DMS79 (cell line): Measurements from ENCODE around the gene CAMTA1.

Experiments
- DNase-seq: peaks from one replicate; lab custom pipeline; 2025; lab: John Stamatoyannopoulos, UW

Gene CAMTA1

DNA sequence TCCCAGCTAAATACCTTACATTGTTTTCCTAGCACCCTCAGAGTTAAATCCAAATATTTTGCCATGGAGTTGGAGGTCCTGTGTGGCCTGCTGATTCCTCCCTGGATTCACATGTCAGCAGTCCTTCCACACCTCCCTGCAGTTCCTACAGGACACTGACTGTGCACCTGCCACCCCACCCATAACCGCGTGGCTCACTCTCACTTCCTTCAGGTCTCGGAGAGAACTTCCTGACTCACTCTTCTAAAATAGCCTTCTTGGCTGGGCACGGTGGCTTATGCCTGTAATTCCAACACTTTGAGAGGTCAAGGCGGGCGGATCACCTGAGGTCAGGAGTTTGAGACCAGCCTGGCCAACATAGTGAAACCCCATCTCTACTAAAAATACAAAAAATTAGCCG, 8.4 kb upstream of the CAMTA1 start:
- DNase-seq, result no peak

DNA sequence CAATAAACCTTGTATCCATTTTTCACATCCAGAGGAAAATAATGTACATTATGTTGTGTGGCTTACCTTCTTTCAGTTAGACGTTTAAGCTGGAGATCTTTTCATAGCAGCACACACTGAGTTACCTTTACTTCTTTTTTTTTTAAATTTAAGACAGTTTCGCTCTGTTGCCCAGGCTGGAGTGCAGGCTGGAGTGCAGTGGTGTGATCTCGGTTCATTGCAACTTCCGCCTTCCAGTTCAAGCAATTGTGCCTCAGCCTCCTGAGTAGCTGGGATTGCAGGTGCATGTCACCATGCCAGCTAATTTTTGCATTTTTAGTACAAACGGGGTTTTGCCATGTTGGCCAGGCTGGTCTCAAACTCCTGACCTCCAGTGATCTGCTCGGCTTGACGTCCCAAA, 7.4 kb upstream of the CAMTA1 start:
- no peak for DNase-seq

DNA sequence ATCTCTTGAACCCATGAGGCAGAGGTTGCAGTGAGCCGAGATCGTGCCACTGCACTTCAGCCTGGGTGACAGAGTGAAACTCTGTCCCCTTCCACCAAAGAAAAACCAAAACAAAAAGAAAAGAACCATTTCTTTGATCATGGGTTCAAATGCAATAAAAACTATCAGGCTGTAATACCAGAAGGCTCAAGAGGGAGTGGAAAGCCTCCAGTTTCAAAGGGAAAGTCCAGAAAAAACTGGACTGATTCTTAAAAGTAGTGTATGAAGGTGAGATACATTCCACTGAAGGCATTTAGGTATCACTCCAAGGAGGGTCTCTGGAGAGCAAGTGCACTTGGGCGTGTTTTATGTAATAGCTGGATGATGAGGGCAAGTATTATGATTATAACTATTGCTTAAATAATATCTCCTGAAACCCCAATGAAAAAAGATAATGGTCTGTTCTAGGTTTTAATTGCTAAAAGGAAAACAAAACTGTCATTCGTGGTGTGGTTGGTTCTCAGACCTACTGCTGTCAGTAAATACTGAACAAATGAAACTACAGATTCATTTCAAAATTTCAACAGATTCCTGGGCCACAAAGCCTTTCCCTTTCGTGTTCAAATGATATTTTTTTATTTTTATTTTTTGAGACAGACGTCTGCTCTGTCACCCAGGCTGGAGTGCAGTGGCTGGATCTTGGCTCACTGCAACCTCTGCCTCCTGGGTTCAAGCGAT, 6.0 kb upstream of the CAMTA1 start:
- DNase-seq, result no peak

- no peak for DNase-seq
Measured at GRCh38 chr1:6782151-6782550, 3.1 kb upstream of the CAMTA1 start.

DNA sequence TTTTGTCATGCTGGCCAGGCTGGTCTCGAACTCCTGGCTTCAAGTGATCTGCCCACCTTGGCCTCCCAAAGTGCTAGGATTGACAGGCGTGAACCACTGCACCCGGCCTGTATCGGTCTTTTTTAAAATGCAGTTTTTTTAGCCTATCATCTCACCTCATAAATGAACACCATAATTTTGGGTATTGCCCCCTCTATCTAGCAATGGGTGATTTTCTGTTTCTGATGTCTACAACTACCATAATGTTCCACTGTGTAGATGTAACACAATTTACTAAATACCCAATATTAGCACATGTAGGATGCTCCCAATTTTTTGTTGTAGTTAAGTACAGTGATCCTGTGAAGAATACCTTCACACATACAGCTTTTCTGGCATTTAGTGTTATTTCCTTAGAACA, 2.0 kb upstream of the CAMTA1 start:
- no peak for DNase-seq

DNA sequence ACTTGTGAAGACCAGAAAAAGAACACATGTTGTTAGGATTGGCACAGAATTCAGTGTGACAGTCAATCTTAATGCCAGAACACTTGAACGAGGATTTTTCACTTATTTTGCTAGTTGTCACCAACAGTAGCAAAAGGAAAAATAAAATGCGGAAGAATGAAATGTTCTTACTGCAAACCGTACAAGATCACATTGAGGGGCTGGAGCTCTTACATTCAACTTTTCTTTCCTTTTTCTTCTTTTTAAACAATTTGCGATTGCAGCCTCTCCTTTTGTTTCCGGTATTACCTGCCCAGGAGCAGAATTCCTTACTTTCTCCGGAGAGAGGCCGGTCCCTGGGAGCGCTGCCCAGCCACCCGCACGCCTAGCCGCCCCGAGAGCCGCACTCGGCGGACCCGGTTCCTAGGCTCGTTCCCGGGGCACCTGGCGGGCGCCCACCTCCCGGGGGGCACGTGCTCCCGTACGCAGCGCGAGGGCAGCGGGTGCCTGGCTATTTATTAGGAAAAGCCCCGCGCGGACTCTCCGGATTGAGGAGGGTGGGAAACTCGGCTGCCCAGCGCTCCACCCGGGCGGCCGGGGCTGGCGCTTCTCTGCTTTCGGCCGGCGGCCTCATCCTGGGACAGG, 1.2 kb upstream of the CAMTA1 start:
- no peak for DNase-seq

- DNase-seq, result peak; percentile 100
Measured at GRCh38 chr1:6784560-6785317, 515 bp upstream of the CAMTA1 start.

DNA sequence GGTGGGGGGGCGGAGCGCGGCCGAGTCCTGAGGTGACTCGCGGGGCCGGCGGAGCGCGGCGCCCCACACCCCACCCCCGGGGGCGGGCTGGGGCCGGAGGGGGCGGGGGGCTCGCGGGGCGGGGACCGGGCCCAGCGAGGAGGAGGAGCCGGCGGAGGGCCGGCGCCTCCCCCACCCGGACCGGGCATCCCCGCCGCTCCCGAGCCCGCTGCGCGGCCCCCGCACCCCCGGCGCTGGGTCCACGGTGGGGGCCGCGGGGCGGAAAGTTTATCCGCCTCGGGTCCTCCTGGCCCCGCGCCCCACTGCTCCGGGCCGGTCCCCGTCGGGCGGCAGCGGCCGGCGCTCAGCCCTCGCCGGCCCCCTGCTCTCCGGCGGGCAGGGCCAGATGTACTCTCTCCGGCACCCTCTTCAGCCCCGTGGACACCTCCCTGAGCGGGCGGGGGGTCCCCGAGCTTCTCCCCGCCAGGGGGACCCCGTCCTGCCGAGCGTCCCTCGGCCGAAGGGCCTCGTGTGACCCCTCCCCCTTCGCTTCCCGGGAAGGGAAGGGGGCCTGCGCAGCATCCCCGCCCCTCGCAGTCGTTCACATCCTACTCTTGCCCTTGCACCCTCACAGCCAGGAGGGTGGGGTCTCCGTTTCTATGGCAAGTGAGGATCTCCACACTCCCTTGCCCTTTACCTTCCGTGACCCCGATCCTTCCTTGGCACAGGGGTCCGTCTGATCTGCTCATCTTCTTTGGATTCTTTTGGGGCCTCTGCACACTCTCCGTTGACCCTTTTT, 663 bp downstream of the CAMTA1 start:
- DNase-seq, result no peak

GRCh38 chr1:6788946-6789345, 3.7 kb downstream of the CAMTA1 start:
- no peak for DNase-seq

DNA sequence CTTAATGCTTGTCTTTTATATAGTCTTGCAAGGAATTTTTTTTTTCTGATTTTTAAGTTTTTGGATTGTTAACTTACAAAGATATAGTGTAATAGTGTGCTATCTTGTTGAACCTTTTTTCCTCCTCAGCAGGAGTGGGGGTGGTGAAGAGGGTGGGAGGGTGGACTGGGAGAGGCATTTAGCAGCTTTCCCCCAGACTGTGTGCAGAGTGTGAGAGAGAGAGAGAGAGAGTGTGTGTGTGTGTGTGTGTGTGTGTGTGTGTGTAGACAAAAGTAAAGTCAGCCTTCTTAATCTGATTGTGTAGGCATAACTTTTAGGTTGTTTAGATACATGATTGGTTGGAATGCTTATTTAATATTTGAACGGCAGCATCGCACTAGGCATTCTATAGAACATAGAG, 4.9 kb downstream of the CAMTA1 start:
- no peak for DNase-seq

- peak; percentile 31 for DNase-seq
Measured at GRCh38 chr1:6794164-6794563, 8.9 kb downstream of the CAMTA1 start.

GRCh38 chr1:6795203-6795602, 9.9 kb downstream of the CAMTA1 start:
- no peak for DNase-seq

GRCh38 chr1:6795661-6796060, 10.4 kb downstream of the CAMTA1 start:
- no peak for DNase-seq

- DNase-seq, result no peak
Measured at GRCh38 chr1:6796095-6796494, 10.8 kb downstream of the CAMTA1 start.

- no peak for DNase-seq
Measured at GRCh38 chr1:6799499-6799898, 14.2 kb downstream of the CAMTA1 start.

DNA sequence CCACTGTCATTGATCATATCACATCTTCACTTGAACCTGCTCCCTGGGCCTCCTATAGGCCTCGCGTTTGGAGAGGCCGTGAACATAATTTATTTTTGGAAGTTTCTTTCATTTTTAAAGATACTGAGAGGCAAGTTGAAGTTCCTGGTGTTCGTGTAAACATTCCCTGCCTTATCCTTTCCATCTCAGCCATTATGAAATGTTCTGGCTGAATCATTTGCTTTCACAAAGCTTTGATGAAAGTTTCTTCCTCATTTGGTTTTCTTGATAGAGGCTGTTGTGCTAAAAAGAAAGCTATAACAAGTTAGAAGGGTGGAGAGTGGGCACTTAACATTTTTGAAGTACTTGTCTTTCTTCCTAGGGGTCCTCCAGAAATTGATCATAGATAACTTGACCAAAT, 15.5 kb downstream of the CAMTA1 start:
- DNase-seq, result no peak

DNA sequence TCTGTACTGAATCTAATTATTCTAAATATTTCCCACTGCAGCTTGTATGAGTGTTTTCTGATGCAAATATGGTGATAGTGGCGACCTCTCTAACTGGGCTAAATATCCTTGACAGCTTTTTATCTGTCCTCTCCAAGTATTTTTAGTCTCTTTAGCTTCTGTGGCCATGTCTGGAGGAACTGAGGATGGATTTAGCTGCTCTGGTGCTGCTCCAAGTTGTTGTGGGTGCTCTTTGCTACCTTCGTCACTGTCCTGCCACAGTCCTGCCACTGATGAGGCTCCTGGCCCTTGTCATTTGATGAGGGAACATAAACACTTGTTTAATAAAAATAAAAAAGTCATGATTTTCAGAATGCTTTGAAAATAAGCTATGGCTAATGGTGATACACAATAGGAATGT, 15.9 kb downstream of the CAMTA1 start:
- no peak for DNase-seq

GRCh38 chr1:6801966-6802365, 16.7 kb downstream of the CAMTA1 start:
- no peak for DNase-seq

DNA sequence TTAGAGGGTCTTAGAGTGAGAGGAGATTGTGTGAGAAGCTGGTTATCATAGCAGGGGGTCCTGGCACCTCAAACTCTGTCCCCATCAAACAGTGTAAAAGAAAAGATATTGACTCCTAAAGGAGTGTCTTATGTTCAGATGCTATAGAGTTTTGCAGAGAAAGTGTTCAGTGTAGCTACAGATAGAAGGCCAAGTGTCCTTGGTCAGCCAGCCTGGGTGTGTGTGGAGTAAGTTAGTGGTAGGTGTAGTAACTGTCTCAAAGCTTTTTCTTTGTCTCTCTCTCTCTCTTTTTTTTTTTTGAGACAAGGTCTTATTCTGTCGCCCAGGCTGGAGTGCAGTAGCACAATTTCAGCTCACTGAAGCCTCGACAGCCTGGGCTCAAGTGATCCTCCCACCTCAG, 17.2 kb downstream of the CAMTA1 start:
- DNase-seq, result no peak

DNA sequence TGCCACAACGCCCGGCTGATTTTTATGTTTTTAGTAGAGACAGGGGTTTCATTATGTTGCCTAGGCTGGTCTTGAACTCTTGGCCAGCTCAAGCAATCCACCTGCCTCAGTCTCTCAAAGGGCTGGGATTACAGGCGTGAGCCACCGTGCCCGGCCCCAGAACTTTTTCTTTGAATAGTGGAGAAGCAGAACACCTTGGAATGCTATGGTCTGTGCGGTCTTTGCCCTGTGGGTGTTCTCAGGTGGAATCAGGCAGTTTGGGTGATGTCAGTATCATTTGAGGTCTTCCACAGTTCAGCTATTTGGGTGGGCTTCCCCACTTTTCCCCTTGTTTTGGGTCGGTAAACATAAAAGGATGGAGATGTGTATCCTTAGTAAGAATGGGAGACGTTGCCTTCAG, 17.6 kb downstream of the CAMTA1 start:
- no peak for DNase-seq

DNA sequence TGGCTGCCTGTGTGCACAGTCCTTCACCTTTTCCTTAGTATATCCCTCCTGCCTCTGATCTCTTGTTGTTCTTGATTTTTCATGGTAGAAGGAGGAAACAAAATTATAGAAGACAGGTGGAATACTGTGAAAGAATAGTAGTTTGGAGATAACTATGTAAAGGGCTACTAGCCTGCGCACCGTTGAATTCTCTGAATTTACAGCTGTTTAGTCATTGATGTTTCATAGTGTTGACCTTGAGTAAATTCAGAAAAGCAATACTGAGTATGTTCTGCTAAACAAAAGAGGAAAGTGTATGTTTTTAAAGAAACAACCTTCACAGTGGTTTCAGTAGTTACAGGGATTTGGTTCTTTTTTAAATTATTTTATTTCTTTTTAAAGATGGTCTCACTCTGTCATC, 18.1 kb downstream of the CAMTA1 start:
- no peak for DNase-seq

- no peak for DNase-seq
Measured at GRCh38 chr1:6805004-6805416, 19.8 kb downstream of the CAMTA1 start.

DNA sequence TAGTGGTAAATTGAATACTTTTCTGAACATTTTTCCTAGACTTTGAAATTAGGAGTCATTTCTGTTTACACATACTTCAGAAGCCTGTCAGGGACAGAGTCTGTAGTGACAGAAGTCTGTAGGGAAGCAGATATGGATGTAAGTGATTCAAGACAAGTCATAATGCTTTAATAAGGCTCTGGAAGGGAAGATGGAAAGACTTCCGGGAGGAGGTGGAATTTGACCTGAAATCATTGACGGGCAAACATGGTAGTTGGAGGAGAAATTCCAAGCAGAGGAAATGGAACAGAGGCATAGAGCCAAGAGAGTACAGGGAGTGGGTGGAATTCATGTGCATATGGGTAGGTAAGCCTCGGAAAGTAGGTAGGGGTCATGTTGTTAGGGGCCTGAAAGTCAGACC, 22.5 kb downstream of the CAMTA1 start:
- DNase-seq, result no peak
